ENCODE measurements around the gene PSPN. TPM values are rescaled to one million over a fixed set of nuclear protein-coding genes. Genes with fewer than 3 reads are reported as not detected.
"Not testable (repeated sequence)": the region's sequence is repeated elsewhere in the genome, so short reads cannot be mapped to it uniquely, and the experiment has no call there.

The PSPN gene
- total RNA-seq, 2 donors from 2014 or later, result 0.82 to 0.98 TPM

DNA sequence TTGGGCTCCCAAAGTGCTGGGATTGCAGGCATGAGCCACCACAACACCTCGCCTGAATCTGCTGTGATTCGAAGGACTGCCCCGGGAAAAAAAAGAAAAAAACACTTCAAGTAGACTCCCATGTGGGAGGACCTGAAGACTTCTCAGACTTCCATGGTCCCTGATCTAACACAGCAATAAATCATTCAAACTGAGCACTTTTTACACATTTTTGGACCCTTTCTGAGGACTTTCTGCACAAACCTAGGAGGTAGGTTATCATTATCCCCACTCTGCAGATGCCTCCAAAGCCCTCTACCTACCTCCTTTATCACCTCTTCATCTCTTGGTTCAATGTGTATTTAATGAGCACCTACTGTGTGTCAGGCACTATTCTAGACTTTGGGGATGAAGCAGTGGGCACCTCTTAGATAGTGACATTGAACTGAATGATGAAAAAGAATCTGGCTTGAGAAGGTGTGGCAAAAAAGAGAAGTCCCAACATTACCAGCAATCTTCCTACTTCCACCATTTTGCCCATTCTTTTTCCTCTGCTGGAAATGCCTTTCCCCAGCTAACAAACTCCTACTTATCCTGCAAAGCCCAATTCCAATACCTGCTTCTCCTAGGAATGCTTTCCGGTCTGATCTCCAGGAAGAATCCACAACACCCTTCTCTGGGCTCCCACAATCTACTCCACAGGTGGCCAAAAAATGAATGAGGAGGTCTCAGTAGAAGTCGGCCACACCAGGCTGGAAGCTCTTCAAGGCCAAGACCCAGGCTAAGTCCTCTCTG lies 16.0 kb downstream of the PSPN start:
- Histone ChIP-seq H3K27ac (no peak overlapping the region), H3K36me3 (peaks cover 7% of the 10 kb centered on the region), H3K4me3 (no peak overlapping the region), H3K27me3 (no peaks in the 10 kb centered on the region), H3K9me3 (no peaks in the 10 kb centered on the region), H3K4me1 (peaks cover 0 to 11% of the 10 kb centered on the region in 2 donors)
- no peak for DNase-seq (ENCODE audit: low spot score)
- TF ChIP-seq, protein P1, sequence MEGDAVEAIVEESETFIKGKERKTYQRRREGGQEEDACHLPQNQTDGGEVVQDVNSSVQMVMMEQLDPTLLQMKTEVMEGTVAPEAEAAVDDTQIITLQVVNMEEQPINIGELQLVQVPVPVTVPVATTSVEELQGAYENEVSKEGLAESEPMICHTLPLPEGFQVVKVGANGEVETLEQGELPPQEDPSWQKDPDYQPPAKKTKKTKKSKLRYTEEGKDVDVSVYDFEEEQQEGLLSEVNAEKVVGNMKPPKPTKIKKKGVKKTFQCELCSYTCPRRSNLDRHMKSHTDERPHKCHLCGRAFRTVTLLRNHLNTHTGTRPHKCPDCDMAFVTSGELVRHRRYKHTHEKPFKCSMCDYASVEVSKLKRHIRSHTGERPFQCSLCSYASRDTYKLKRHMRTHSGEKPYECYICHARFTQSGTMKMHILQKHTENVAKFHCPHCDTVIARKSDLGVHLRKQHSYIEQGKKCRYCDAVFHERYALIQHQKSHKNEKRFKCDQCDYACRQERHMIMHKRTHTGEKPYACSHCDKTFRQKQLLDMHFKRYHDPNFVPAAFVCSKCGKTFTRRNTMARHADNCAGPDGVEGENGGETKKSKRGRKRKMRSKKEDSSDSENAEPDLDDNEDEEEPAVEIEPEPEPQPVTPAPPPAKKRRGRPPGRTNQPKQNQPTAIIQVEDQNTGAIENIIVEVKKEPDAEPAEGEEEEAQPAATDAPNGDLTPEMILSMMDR (IDR thresholded peaks at IDR 0.05), result no peak

DNA sequence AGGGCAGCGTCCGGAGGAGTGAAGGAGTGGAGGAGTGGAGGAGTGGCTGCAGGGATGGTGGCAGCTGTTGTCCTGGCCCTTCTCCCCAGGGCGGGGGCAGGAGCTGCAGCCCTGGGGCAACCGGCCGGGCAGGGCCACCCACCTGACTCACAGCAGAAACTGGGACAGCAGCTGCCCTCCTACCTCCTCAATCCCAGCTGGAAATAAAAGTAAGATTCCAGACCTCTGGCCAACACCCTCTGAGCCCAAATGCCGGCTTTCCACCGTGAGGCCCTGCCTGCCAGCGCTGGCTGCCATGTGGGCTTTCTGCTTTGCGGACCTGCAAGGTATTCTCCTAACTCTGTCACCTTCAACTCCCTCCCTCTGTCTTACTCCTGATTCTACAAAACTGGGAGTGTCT lies 17.7 kb downstream of the PSPN start:
- Histone ChIP-seq H3K4me1 (peaks cover 0 to 11% of the 10 kb centered on the region in 2 donors), H3K27ac (no peak overlapping the region), H3K4me3 (no peak overlapping the region), H3K27me3 (no peaks in the 10 kb centered on the region), H3K9me3 (no peaks in the 10 kb centered on the region), H3K36me3 (no peaks in the 10 kb centered on the region)
- DNase-seq (ENCODE audit: low spot score), result no peak
- TF ChIP-seq, protein P1 (IDR thresholded peaks at IDR 0.05), result no peak

DNA sequence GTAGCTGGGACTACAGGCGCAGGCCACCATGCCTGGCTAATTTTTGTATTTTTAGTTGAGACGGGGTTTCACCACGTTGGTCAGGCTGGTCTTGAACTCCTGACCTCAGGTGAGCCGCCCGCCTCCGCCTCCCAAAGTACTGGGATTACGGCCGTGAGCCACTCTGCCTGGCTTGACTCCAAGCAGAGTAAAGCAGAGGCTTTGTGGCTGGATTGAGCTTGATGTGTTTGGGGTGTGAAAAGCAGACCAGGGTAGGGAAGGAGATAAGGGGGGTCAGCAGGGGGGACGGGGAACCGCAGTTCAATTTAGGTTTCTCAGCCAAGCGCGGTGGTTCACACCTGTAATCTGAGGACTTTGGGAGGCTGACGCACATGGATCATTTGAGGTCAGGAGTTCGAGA lies 18.6 kb downstream of the PSPN start:
- H3K36me3 ChIP-seq, result no peaks in the 10 kb centered on the region
- peaks cover 0 to 3% of the 10 kb centered on the region in 2 donors for H3K4me1 ChIP-seq
- H3K27ac ChIP-seq, result no peak overlapping the region
- no peak overlapping the region for H3K4me3 ChIP-seq
- TF ChIP-seq, protein P1 (IDR thresholded peaks at IDR 0.05), result no peak
- no peaks in the 10 kb centered on the region for H3K9me3 ChIP-seq
- DNase-seq (ENCODE audit: low spot score), result no peak
- H3K27me3 ChIP-seq, result no peaks in the 10 kb centered on the region

DNA sequence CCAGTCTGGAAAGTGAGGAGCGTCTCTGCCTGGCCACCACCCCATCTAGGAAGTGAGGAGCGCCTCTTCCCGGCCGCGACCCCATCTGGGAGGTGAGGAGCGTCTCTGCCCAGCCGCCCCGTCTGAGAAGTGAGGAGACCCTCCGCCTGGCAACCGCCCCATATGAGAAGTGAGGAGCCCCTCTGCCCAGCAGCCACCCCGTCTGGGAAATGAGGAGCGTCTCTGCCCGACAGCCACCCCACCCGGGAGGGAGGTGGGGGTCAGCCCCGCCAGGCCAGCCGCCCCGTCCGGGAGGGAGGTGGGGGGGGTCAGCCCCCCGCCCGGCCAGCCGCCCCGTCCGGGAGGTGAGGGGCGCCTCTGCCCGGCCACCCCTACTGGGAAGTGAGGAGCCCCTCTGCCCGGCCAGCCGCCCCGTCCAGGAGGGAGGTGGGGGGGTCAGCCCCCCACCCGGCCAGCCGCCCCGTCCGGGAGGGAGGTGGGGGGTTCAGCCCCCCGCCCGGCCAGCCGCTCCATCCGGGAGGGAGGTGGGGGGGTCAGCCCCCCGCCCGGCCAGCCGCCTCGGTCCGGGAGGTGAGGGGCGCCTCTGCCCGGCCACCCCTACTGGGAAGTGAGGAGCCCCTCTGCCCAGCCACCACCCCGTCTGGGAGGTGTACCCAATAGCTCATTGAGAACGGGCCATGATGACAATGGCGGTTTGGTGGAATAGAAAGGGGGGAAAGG lies 20.3 kb downstream of the PSPN start:
- not testable (repeated sequence) for DNase-seq (ENCODE audit: low spot score); H3K9me3 ChIP-seq; H3K4me3 ChIP-seq; H3K36me3 ChIP-seq; H3K4me1 ChIP-seq; H3K27ac ChIP-seq; H3K27me3 ChIP-seq

DNA sequence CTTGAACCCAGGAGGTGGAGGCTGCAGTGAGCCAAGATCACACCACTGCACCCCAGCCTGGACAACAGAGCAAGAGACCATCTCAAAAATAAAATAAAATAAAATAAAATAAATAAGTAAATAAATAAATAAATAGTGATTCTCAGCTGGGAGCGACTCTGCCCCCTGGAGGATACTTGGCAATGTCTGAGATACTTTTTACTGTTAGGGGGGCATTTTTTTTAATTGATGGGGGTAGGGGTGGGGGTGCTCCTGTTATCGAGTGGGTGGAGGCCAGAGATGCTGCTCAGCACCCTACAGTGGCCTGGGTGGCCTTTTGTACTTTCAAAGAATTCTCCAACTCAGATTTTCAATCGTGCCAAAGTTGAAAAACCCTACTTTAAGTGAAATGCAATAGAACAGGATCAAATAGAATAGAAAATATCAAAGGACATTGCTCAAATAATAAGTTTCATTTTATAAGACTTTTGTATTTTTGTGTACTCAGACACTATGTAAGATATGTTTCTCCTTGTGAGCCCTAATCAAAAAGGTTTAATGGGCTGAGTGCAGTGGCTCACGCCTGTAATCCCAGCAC lies 21.5 kb downstream of the PSPN start:
- no peaks in the 10 kb centered on the region for H3K4me1 ChIP-seq
- no peak for DNase-seq (ENCODE audit: low spot score)
- H3K36me3 ChIP-seq, result no peaks in the 10 kb centered on the region
- TF ChIP-seq, protein P1 (IDR thresholded peaks at IDR 0.05), result peak in 1 of 2 donors; percentile 48
- H3K27ac ChIP-seq, result no peak overlapping the region
- no peaks in the 10 kb centered on the region for H3K27me3 ChIP-seq
- H3K4me3 ChIP-seq, result no peak overlapping the region
- no peaks in the 10 kb centered on the region for H3K9me3 ChIP-seq

Measured in right atrium auricular region (tissue), 2 donors.